ENCODE data around the gene BTRC.
A peak's percentile ranks its signal among the peaks of the same experiment; 100 is the strongest.

Gene BTRC

GRCh38 chr10:101353692-101354327 lies at the start of gene BTRC:
BTRC (plus strand) TSS chr10:101354165; CDS start chr10:101354181, 16 bp downstream.
- TF ChIP-seq ZFP3 (CRISPR knock-in tag; IDR thresholded peaks at IDR 0.05) = peak; percentile 18; the same call in 1 of the 2 replicates
- 0 out of 2 replicates have a peak, but pooled peaks have one; percentile 41 for TF ChIP-seq TSHZ2 (CRISPR knock-in tag; IDR thresholded peaks at IDR 0.05)
- TF ChIP-seq GLIS3 (CRISPR knock-in tag; IDR thresholded peaks at IDR 0.05) = no peak
- peak; percentile 97 for ATAC-seq

- ATAC-seq = no peak
Observed at GRCh38 chr10:101304316-101304715, 49.6 kb upstream of the BTRC start.

GRCh38 chr10:101305320-101306241 lies 48.4 kb upstream of the BTRC start:
- no peak for ATAC-seq
- TF ChIP-seq ZNF70 (CRISPR knock-in tag; IDR thresholded peaks at IDR 0.05) = no peak
- TF ChIP-seq PPARA (CRISPR knock-in tag; IDR thresholded peaks at IDR 0.05; ENCODE audit: borderline replicate concordance) = no peak
- no peak for TF ChIP-seq OSR1 (CRISPR knock-in tag; IDR thresholded peaks at IDR 0.05)
- no peak for TF ChIP-seq BACH2 (CRISPR knock-in tag; IDR thresholded peaks at IDR 0.05; ENCODE audit: borderline replicate concordance)
- no peak for TF ChIP-seq TSHZ2 (CRISPR knock-in tag; IDR thresholded peaks at IDR 0.05)
- no peak for TF ChIP-seq ZFP30 (CRISPR knock-in tag; IDR thresholded peaks at IDR 0.05)
- no peak for TF ChIP-seq ARNTL (CRISPR knock-in tag; IDR thresholded peaks at IDR 0.05; ENCODE audit: borderline replicate concordance, low read depth)
- no peak for TF ChIP-seq SNAI2 (CRISPR knock-in tag; IDR thresholded peaks at IDR 0.05)
- TF ChIP-seq TCF4 (CRISPR knock-in tag; IDR thresholded peaks at IDR 0.05; ENCODE audit: borderline replicate concordance) = no peak
- no peak for TF ChIP-seq ISL1 (CRISPR knock-in tag; IDR thresholded peaks at IDR 0.05)
- TF ChIP-seq CSRNP3 (CRISPR knock-in tag; IDR thresholded peaks at IDR 0.05) = no peak
- no peak for TF ChIP-seq ZNF565 (CRISPR knock-in tag; conservative IDR thresholded peaks at IDR 0.05; ENCODE audit: low read depth)
- no peak for TF ChIP-seq ESRRG (CRISPR knock-in tag; IDR thresholded peaks at IDR 0.05)

More at GRCh38 chr10:101304316-101304715, 49.6 kb upstream of the BTRC start:
- TF ChIP-seq TSHZ2 (CRISPR knock-in tag; IDR thresholded peaks at IDR 0.05) (no peak), TOX (CRISPR knock-in tag; IDR thresholded peaks at IDR 0.05; ENCODE audit: borderline replicate concordance) (no peak), ZFP30 (CRISPR knock-in tag; IDR thresholded peaks at IDR 0.05) (no peak), OSR1 (CRISPR knock-in tag; IDR thresholded peaks at IDR 0.05) (no peak), CREB5 (CRISPR knock-in tag; IDR thresholded peaks at IDR 0.05; ENCODE audit: low read depth) (no peak), ZNF70 (CRISPR knock-in tag; IDR thresholded peaks at IDR 0.05) (no peak)
